SK-N-SH treated with all-trans-retinoic acid at 6 μM for 48 hours (cell line): ENCODE measurements around the gene SPRR4.

Experiments used
- ATAC-seq: fragments of 200-7000 bp; cut with Tn5 transposase; 3 replicates; pipeline ENCODE4 v1.9.1; 2020; ENCODE audit warnings: mild to moderate bottlenecking, moderate library complexity
- ARNTL ChIP-seq: fragments of 450-650 bp; formaldehyde crosslinking; IDR thresholded peaks from 2 replicates; pipeline ENCODE4 v1.5.0; 2020; ENCODE audit warnings: low read depth, mild to moderate bottlenecking, moderate library complexity, borderline replicate concordance
- BACH2 ChIP-seq: fragments of 250-450 bp; sonication (Bioruptor Pico); IDR thresholded peaks from 2 replicates; pipeline ENCODE4 v1.9.0; 2021; ENCODE audit warnings: mild to moderate bottlenecking, borderline replicate concordance
- CREB5 ChIP-seq: fragments of 250-450 bp; sonication (Bioruptor Pico); IDR thresholded peaks from 2 replicates; pipeline ENCODE4 v1.5.1; 2020; ENCODE audit warnings: low read depth, mild to moderate bottlenecking, moderate library complexity
- CSDC2 ChIP-seq: fragments of 250-450 bp; sonication (Bioruptor Pico); IDR thresholded peaks from 2 replicates; pipeline ENCODE4 v1.5.0; 2020; ENCODE audit warnings: mild to moderate bottlenecking, moderate library complexity
- CSRNP3 ChIP-seq: fragments of 250-450 bp; sonication (Bioruptor Pico); IDR thresholded peaks from 2 replicates; pipeline ENCODE4 v1.5.1; 2021; ENCODE audit warnings: mild to moderate bottlenecking, moderate library complexity
- ESRRG ChIP-seq: fragments of 250-450 bp; sonication (Bioruptor Pico); IDR thresholded peaks from 2 replicates; pipeline ENCODE4 v1.6.1; 2021; ENCODE audit warnings: mild to moderate bottlenecking
- GLIS3 ChIP-seq: fragments of 250-450 bp; sonication (Bioruptor Pico); IDR thresholded peaks from 2 replicates; pipeline ENCODE4 v1.5.0; 2020; ENCODE audit warnings: mild to moderate bottlenecking, moderate library complexity
- ISL1 ChIP-seq: fragments of 250-450 bp; sonication (Bioruptor Pico); IDR thresholded peaks from 2 replicates; pipeline ENCODE4 v2.1.2; 2022; ENCODE audit warnings: mild to moderate bottlenecking, moderate library complexity
- PATZ1 ChIP-seq: fragments of 250-450 bp; sonication (Bioruptor Pico); IDR thresholded peaks from 2 replicates; pipeline ENCODE4 v1.8.0; 2020; ENCODE audit warnings: mild to moderate bottlenecking, moderate library complexity, borderline replicate concordance
- POU6F1 ChIP-seq: fragments of 250-450 bp; sonication (Bioruptor Pico); IDR thresholded peaks from 2 replicates; pipeline ENCODE4 v1.8.0; 2021; ENCODE audit warnings: low read depth, mild to moderate bottlenecking, moderate library complexity, borderline replicate concordance
- PPARA ChIP-seq: fragments of 250-450 bp; sonication (Bioruptor Pico); IDR thresholded peaks from 2 replicates; pipeline ENCODE4 v1.5.0; 2020; ENCODE audit warnings: mild to moderate bottlenecking, borderline replicate concordance
- RARB ChIP-seq: fragments of 250-450 bp; sonication (Bioruptor Pico); IDR thresholded peaks from 2 replicates; pipeline ENCODE4 v1.8.0; 2021; ENCODE audit warnings: mild to moderate bottlenecking, moderate library complexity
- SNAI2 ChIP-seq: fragments of 250-450 bp; sonication (Bioruptor Pico); IDR thresholded peaks from 2 replicates; pipeline ENCODE4 v1.5.0; 2020; ENCODE audit warnings: mild to moderate bottlenecking, moderate library complexity
- TCF4 ChIP-seq: fragments of 250-450 bp; sonication (Bioruptor Pico); IDR thresholded peaks from 2 replicates; pipeline ENCODE4 v1.8.0; 2021; ENCODE audit warnings: mild to moderate bottlenecking, moderate library complexity, borderline replicate concordance
- TOX ChIP-seq: fragments of 250-450 bp; sonication (Bioruptor Pico); IDR thresholded peaks from 2 replicates; pipeline ENCODE4 v1.8.0; 2021; ENCODE audit warnings: mild to moderate bottlenecking, moderate library complexity, borderline replicate concordance
- TSHZ2 ChIP-seq: fragments of 250-450 bp; sonication (Bioruptor Pico); IDR thresholded peaks from 2 replicates; pipeline ENCODE4 v1.5.0; 2020; ENCODE audit warnings: mild to moderate bottlenecking, moderate library complexity
- ZC3H10 ChIP-seq: fragments of 250-450 bp; sonication (Bioruptor Pico); IDR thresholded peaks from 2 replicates; pipeline ENCODE4 v1.5.1; 2021; ENCODE audit warnings: mild to moderate bottlenecking, moderate library complexity
- ZFP3 ChIP-seq: fragments of 250-450 bp; sonication (Bioruptor Pico); IDR thresholded peaks from 2 replicates; pipeline ENCODE4 v1.5.0; 2020; ENCODE audit warnings: mild to moderate bottlenecking, moderate library complexity
- ZNF565 ChIP-seq: fragments of 450-650 bp; formaldehyde crosslinking; conservative IDR thresholded peaks from 2 replicates; pipeline ENCODE4 v1.5.0; 2020; ENCODE audit warnings: low read depth, mild to moderate bottlenecking, moderate library complexity
- ZNF70 ChIP-seq: fragments of 450-650 bp; formaldehyde crosslinking; IDR thresholded peaks from 2 replicates; pipeline ENCODE4 v1.5.0; 2020; ENCODE audit warnings: mild to moderate bottlenecking, moderate library complexity
- ZNF8 ChIP-seq: fragments of 450-650 bp; formaldehyde crosslinking; IDR thresholded peaks from 2 replicates; pipeline ENCODE4 v1.5.0; 2020; ENCODE audit warnings: mild to moderate bottlenecking, moderate library complexity

The SPRR4 gene

GRCh38 chr1:152982076-152982475 is 11.6 kb downstream of the SPRR4 start (continued):
- TF ChIP-seq TSHZ2 (CRISPR knock-in tag), result no peak
- TF ChIP-seq TCF4 (CRISPR knock-in tag), result no peak
- no peak for TF ChIP-seq ISL1 (CRISPR knock-in tag)
- TF ChIP-seq BACH2 (CRISPR knock-in tag), result no peak

- ATAC-seq, result no peak
- no peak for TF ChIP-seq ESRRG (CRISPR knock-in tag)
- TF ChIP-seq ZFP3 (CRISPR knock-in tag), result no peak
- no peak for TF ChIP-seq ZNF8 (CRISPR knock-in tag)
- no peak for TF ChIP-seq CSDC2 (CRISPR knock-in tag)
- TF ChIP-seq ZC3H10 (CRISPR knock-in tag), result no peak
- no peak for TF ChIP-seq CSRNP3 (CRISPR knock-in tag)
- no peak for TF ChIP-seq PPARA
- TF ChIP-seq TOX, result no peak
- no peak for TF ChIP-seq TSHZ2 (CRISPR knock-in tag)
- no peak for TF ChIP-seq GLIS3 (CRISPR knock-in tag)
- no peak for TF ChIP-seq TCF4 (CRISPR knock-in tag)
- TF ChIP-seq ARNTL (CRISPR knock-in tag), result no peak
- TF ChIP-seq SNAI2 (CRISPR knock-in tag), result no peak
- no peak for TF ChIP-seq PATZ1 (CRISPR knock-in tag)
- TF ChIP-seq ZNF565 (CRISPR knock-in tag), result no peak
Measured at GRCh38 chr1:152983234-152983633, 12.8 kb downstream of the SPRR4 start.

- TF ChIP-seq ZFP3 (CRISPR knock-in tag) (no peak), CREB5 (CRISPR knock-in tag) (no peak), CSDC2 (CRISPR knock-in tag) (no peak), ZNF70 (no peak), ZC3H10 (CRISPR knock-in tag) (no peak), GLIS3 (CRISPR knock-in tag) (no peak), RARB (CRISPR knock-in tag) (no peak), PATZ1 (CRISPR knock-in tag) (no peak), TOX (no peak), TCF4 (CRISPR knock-in tag) (no peak), ZNF8 (CRISPR knock-in tag) (no peak), ZNF565 (CRISPR knock-in tag) (no peak), PPARA (no peak), POU6F1 (CRISPR knock-in tag) (no peak)
- no peak for ATAC-seq
Measured at GRCh38 chr1:152983743-152984142, 13.3 kb downstream of the SPRR4 start, which contains the start of gene SPRR1A. TSS of gene SPRR1A (plus strand) at chr1:152984081. CDS start at chr1:152985231, 1,150 bp downstream.
